SK-N-MC (cell line): ENCODE results near the gene EIF5A.
"Not testable (repeated sequence)": the region's sequence is repeated elsewhere in the genome, so short reads cannot be mapped to it uniquely, and the experiment has no call there.

ENCODE experiments used
- DNase-seq: peaks from one replicate; pipeline ENCODE4 v3.0.0-alpha.2; 2011; ENCODE audit warnings: low read depth, low spot score
- H3K27ac ChIP-seq: fragments of 200-600 bp; sonication (generic); 2 replicates; pipeline ENCODE4 v1.5.1; 2016; ENCODE audit warnings: mixed run types
- H3K36me3 ChIP-seq: fragments of 200-600 bp; sonication (generic); 2 replicates; pipeline ENCODE4 v1.6.1; 2017; ENCODE audit warnings: antibody characterized with exemption, low read length, mixed read lengths; ENCODE audit not compliant: insufficient read depth
- H3K4me3 ChIP-seq: fragments of 200-600 bp; sonication (generic); 2 replicates; pipeline ENCODE4 v1.5.1; 2016
- H3K9ac ChIP-seq: fragments of 200-600 bp; sonication (generic); 2 replicates; pipeline ENCODE4 v1.8.0; 2017; ENCODE audit warnings: mixed run types, mixed read lengths; ENCODE audit not compliant: insufficient read length
- H3K9me3 ChIP-seq: fragments of 200-600 bp; sonication (generic); 2 replicates; pipeline ENCODE4 v1.6.1; 2017; ENCODE audit warnings: low read depth, mild to moderate bottlenecking, antibody characterized with exemption, low read length, moderate library complexity, mixed read lengths
- EZH2 ChIP-seq: fragments of 200-600 bp; sonication (generic); IDR thresholded peaks from one replicate; pipeline ENCODE4 v1.6.1; 2017; ENCODE audit warnings: antibody characterized with exemption
- FOXP2 ChIP-seq: optimal IDR thresholded peaks from 2 replicates; pipeline ENCODE3; 2011; ENCODE audit warnings: mild to moderate bottlenecking, moderate library complexity; ENCODE audit not compliant: insufficient read depth; ENCODE audit errors: extremely low read length, control extremely low read depth
- POLR2AphosphoS5 ChIP-seq: IDR thresholded peaks from 2 replicates; pipeline ENCODE4 v1.6.1; 2012; ENCODE audit warnings: mild to moderate bottlenecking, low read depth, low read length, borderline replicate concordance

Gene EIF5A

DNA sequence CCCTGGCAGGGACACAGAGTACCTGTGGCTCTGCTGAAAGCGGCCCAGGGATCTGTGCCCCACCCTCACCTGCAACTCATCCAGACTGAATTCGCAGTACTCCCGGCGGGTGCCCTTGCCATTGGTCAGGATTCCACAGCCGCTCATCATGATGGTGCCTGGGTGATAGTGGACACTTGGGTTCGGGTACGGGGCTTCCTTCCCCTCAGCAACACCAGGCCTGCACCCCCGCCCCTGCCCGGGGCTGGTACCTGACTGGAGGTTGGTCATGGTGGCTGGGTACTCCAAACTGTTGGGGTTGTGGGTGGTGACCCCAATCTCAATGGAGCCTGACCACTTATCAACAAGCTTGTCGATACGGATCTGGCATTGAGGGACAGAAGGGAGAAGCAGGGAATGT, 18.8 kb downstream of the EIF5A start:
- H3K9ac ChIP-seq: no peak overlapping the region

DNA sequence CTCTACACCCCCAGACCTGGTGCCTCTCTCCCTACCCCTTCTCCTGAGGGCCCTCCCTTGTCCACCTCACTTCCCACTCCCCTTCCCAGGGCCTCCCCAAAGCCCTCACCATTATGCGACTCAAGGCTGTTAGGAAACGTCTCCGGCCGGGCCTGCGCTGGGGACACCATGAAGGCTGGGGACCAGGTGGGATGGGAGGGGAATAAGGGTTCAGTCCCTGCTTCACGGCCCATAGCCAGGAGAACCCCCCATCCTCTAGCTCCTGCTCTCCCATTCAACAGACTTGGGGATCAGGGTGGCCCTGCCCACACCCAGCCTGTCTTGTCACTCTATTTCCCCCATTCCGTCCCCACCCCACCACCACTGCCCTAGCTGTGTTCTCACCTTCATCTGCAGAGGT, 19.6 kb downstream of the EIF5A start:
- peaks cover 31% of the 10 kb centered on the region; the same call in 1 of the 2 replicates for H3K36me3 ChIP-seq
- DNase-seq: no peak
- H3K9ac ChIP-seq: no peak overlapping the region
- H3K27ac ChIP-seq: no peak overlapping the region
- no peaks in the 10 kb centered on the region for H3K9me3 ChIP-seq
- TF ChIP-seq EZH2: no peak
- TF ChIP-seq FOXP2: no peak
- TF ChIP-seq POLR2AphosphoS5: no peak
- no peak overlapping the region for H3K4me3 ChIP-seq

More for the DNA sequence above, 18.8 kb downstream of the EIF5A start:
- Histone ChIP-seq H3K36me3 (peaks cover 40% of the 10 kb centered on the region; the same call in 1 of the 2 replicates), H3K4me3 (no peak overlapping the region), H3K9me3 (no peaks in the 10 kb centered on the region), H3K27ac (no peak overlapping the region)
- no peak for DNase-seq
- TF ChIP-seq FOXP2 (no peak), EZH2 (no peak), POLR2AphosphoS5 (no peak)

- Histone ChIP-seq H3K9ac (no peak overlapping the region), H3K27ac (no peak overlapping the region), H3K36me3 (peaks cover 27% of the 10 kb centered on the region; the same call in 1 of the 2 replicates), H3K4me3 (no peak overlapping the region), H3K9me3 (no peaks in the 10 kb centered on the region)
- no peak for TF ChIP-seq FOXP2
- no peak for TF ChIP-seq EZH2
- no peak for TF ChIP-seq POLR2AphosphoS5
- no peak for DNase-seq
Measured at GRCh38 chr17:7327501-7327900, 20.1 kb downstream of the EIF5A start.

DNA sequence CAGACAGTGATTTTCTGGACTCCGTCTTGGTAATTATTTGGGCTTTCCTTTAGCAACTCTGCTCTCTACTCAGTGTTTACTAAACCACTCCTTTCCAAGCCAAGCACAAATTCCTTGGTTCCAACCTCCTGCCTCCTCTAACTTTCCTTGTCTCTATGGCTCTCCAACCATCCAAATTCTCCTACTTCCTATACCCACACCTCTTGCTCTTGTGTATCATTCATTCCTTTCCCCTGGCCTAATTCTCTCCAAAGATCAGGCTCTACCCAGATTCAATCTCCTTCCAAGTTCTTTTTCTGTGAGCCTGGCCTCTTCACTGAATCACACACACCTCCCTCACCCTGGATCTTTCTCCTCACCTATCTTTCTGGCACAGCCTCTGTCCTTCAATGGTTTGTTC, 20.6 kb downstream of the EIF5A start:
- Histone ChIP-seq H3K4me3 (peak overlapping the region; percentile 87), H3K36me3 (peaks cover 22% of the 10 kb centered on the region; the same call in 1 of the 2 replicates), H3K9me3 (no peaks in the 10 kb centered on the region), H3K9ac (peak overlapping the region; percentile 82), H3K27ac (no peak overlapping the region)
- no peak for DNase-seq
- TF ChIP-seq POLR2AphosphoS5: no peak
- no peak for TF ChIP-seq FOXP2
- TF ChIP-seq EZH2: no peak

DNA sequence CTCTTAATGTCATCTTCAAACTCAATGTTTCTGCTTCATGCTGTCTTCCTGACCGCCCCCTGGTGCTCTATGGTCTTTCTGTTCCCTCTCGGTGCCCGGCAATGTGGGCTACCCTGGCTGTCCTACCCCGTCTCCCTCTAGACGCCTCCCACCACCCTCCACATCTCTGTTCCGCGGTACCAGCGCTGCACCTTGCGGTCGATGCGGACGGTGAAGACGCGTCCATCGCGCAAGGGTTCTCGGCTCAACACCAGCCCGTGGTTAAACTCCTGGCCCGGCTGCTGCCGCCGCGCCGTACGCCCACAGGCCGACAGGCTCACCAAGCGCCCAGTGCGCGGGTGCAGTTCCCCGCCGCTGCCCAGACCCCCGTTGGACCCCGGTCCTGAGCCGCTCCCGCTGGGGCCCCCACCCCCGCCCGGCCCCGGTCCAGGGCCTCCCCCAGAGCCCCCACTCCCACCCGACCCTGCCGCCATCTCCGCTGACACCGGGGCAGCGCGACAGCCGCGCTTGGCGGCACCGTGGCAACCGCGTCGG, 21.5 kb downstream of the EIF5A start, which contains the start of gene NEURL4:
NEURL4 (minus strand) TSS at position 496 of the 534 bp plus-strand sequence; CDS start at position 473, 23 bp downstream.
- H3K36me3 ChIP-seq: peaks cover 13% of the 10 kb centered on the region; the same call in 1 of the 2 replicates
- TF ChIP-seq POLR2AphosphoS5 (no peak), FOXP2 (no peak), EZH2 (no peak)
- no peak for DNase-seq
- H3K9me3 ChIP-seq: no peaks in the 10 kb centered on the region
- H3K27ac ChIP-seq: peak within 1 kb of the TSS; percentile 90
- peak within 1 kb of the TSS; percentile 87 for H3K4me3 ChIP-seq
- peak within 1 kb of the TSS; percentile 82 for H3K9ac ChIP-seq

GRCh38 chr17:7329374-7329996, 22.1 kb downstream of the EIF5A start:
- Histone ChIP-seq H3K27ac (peak overlapping the region; percentile 90), H3K9me3 (no peaks in the 10 kb centered on the region), H3K4me3 (peak overlapping the region; percentile 87), H3K36me3 (peaks cover 8% of the 10 kb centered on the region; the same call in 1 of the 2 replicates), H3K9ac (peak overlapping the region; percentile 82)
- DNase-seq: peak; percentile 89
- TF ChIP-seq FOXP2 (no peak), EZH2 (no peak), POLR2AphosphoS5 (peak; percentile 80)

GRCh38 chr17:7329997-7330637, 22.7 kb downstream of the EIF5A start:
- no peaks in the 10 kb centered on the region for H3K9me3 ChIP-seq
- TF ChIP-seq EZH2 (no peak), FOXP2 (no peak), POLR2AphosphoS5 (no peak)
- peak overlapping the region; percentile 87 for H3K4me3 ChIP-seq
- H3K27ac ChIP-seq: peak overlapping the region; percentile 90
- H3K9ac ChIP-seq: peak overlapping the region; percentile 82
- peaks cover 4% of the 10 kb centered on the region; the same call in 1 of the 2 replicates for H3K36me3 ChIP-seq
- DNase-seq: no peak

GRCh38 chr17:7330638-7331015, 23.2 kb downstream of the EIF5A start:
- H3K9me3 ChIP-seq: no peaks in the 10 kb centered on the region
- peak overlapping the region; percentile 54 for H3K9ac ChIP-seq
- TF ChIP-seq FOXP2: no peak
- no peak for TF ChIP-seq EZH2
- no peak for TF ChIP-seq POLR2AphosphoS5

GRCh38 chr17:7332111-7332510, 24.7 kb downstream of the EIF5A start:
- Histone ChIP-seq H3K9me3 (no peaks in the 10 kb centered on the region), H3K36me3 (no peaks in the 10 kb centered on the region), H3K9ac (no peak overlapping the region), H3K27ac (no peak overlapping the region), H3K4me3 (no peak overlapping the region)
- DNase-seq: no peak
- TF ChIP-seq EZH2: no peak
- no peak for TF ChIP-seq POLR2AphosphoS5
- no peak for TF ChIP-seq FOXP2

More at GRCh38 chr17:7330638-7331015, 23.2 kb downstream of the EIF5A start:
- Histone ChIP-seq H3K27ac (peak overlapping the region; percentile 69), H3K4me3 (peak overlapping the region; percentile 87), H3K36me3 (peaks cover 4% of the 10 kb centered on the region; the same call in 1 of the 2 replicates)
- DNase-seq: no peak

GRCh38 chr17:7332600-7333069, 25.2 kb downstream of the EIF5A start:
- not testable (repeated sequence) for DNase-seq, H3K9ac ChIP-seq, H3K9me3 ChIP-seq, H3K36me3 ChIP-seq, H3K27ac ChIP-seq, H3K4me3 ChIP-seq
